Hepatic stellate cell (primary cell): ENCODE measurements around the gene EPHA8.

ENCODE experiments used
- DNase-seq: peaks from one replicate; pipeline ENCODE4 v3.0.0; 2011; ENCODE audit warnings: low spot score

The EPHA8 gene

GRCh38 chr1:22567197-22567596 lies 3.9 kb downstream of the EPHA8 start:
- no peak for DNase-seq

DNA sequence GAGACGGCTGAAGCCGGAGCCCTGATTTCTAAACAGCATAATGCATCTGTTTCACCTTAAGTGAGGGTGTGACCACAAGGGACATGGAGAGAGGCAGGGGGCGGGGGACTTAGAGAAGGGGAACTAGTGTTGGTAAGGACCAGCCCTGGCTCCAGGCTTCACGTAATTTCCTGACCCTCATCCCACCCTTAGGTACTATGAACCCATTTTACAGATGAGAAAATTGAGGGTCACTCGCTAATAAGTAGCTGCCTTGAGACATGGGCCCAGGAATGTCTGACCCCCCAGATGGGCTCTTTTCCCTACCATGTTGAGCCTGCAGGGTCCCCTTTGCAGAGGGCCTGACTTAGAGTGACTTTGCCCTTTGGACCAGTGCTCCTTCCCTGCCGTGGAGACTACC lies 4.7 kb downstream of the EPHA8 start:
- DNase-seq, result no peak

- DNase-seq, result no peak
Observed at GRCh38 chr1:22569269-22569668, 6.0 kb downstream of the EPHA8 start.

DNA sequence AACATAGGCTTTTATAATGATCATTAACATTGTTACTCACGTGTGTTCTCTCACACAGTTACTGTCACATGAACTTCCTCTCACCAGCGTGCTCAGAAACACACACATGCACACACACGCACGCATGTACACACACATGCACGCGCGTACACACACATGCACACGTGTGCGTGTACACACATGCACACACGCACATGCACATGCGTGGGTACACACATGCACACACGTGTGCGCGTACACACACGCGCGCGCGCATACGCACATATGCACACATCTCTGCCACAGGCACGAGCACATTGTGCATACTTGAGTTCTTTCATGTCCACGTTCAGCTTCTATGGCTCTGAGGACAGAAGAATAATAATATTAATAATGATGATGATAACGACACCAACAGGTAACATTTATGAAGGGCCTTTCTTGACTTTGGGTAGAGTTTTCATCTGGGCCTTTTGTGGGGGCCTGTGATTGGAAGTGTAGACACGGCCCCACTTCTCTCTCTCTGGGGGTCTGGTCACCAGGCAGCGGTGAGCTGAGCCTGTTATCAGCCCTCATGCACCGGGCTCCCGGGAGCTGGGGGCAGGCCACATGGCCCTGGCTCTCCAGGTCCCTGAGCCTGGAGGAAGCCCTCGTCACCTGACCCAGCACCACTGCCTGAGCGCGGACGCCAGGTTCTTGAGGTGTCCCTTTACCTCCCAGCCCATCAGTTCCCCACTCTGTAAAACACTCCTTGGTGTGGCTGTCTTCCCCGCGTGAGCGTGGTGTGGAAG lies 7.0 kb downstream of the EPHA8 start:
- no peak for DNase-seq

DNA sequence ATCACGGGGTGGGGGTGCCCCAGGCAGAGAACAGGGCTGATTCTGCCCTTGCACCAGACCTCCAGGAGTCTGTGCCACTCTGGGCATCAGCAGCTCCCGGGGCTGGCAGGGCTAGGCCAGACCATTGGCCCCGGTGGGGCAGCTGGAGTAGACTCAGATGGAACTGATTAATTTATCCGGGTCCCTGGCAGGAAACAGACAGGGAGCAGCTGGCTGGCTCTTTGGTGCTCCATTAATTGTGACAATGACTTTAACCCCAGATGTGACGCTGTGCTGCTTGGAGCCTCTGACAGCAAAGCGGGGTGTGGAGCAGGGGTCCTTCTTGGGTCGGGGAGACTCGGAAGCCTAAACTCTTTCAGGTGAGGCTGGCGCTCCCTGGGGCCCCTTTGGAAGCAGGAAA lies 9.5 kb downstream of the EPHA8 start:
- no peak for DNase-seq

DNA sequence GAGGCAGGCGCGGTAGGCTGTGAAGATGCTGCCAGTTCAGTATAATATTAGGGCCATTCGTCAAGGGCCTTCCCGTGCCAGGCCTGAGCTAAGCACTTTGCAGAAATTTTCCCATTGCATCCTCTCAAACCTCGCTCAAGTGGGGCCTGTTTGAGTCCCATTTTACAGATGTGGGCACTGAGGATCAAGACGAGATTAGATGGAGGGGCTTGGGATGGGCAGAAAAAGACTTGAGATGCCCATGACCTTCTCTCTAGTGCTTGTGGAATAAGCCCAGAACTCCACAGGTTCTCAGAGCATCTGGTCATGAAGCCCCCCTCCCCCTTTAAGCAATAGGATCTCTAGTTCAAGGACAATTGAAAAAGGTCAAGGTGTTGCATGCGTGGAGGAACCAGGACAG lies 9.9 kb downstream of the EPHA8 start:
- DNase-seq, result no peak

GRCh38 chr1:22575532-22576149 lies 12.4 kb downstream of the EPHA8 start:
- DNase-seq, result no peak

GRCh38 chr1:22576150-22576544 lies 12.9 kb downstream of the EPHA8 start:
- DNase-seq, result no peak

- DNase-seq, result no peak
Observed at GRCh38 chr1:22576617-22577016, 13.3 kb downstream of the EPHA8 start.

DNA sequence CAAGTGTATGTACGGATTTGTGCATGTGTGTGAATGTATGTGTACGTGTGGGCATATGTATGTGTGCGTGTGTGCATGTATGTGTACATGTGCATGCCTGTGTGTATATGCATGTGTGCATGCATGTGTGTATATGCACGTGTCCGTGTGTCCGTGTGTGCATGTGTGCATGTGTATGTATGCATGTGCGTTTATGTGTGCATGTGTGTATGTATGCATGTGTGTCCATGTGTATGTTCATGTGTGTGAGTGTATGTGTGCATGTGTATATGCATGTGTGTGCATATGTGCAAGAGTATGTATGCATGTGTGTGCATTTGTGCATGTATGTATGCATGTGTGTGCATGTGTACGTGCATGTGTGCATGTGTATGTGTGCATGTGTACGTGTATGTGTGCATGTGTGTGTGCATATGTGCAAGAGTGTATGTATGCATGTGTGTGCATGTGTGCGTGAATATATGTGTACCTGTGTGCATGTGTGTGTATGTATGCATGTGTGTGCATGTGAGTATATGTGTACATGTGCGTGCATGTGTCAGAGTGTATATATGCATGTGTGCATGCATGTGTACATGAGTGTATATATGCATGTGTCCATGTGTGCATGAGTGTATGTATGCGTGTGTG lies 15.6 kb downstream of the EPHA8 start:
- DNase-seq, result no peak

GRCh38 chr1:22579541-22580155 lies 16.4 kb downstream of the EPHA8 start:
- DNase-seq, result no peak

- no peak for DNase-seq
Observed at GRCh38 chr1:22582661-22583635, 19.7 kb downstream of the EPHA8 start.

DNA sequence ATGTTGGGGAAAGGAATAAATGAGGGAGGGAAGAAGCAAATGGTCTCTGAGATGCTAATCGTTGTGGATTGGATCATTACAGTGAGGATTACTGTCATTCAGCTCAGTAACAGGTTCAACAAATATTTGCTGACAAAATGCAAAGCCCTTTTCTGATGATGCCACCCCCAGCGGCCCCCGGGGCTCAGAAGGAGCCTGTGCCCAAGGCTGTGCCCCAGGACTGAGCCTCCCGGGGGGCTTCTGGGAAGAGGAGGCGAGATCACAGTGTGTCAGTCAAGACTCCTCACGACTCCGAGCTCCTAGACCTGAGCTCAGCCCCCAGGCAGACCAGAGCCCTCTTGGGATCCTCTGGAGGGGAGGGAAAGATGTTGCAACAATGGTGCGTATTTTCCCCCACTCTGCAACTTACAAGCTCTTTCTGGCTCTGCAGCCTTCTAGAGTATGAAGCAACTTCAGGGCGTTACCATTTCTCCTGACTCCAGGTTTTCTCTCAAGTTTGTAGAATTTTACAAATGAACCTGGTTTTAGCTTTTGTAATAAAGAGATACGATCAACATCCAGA lies 20.8 kb downstream of the EPHA8 start:
- DNase-seq, result no peak

- DNase-seq, result no peak
Observed at GRCh38 chr1:22584970-22585369, 21.7 kb downstream of the EPHA8 start.

- DNase-seq, result no peak
Observed at GRCh38 chr1:22585471-22585870, 22.2 kb downstream of the EPHA8 start.

DNA sequence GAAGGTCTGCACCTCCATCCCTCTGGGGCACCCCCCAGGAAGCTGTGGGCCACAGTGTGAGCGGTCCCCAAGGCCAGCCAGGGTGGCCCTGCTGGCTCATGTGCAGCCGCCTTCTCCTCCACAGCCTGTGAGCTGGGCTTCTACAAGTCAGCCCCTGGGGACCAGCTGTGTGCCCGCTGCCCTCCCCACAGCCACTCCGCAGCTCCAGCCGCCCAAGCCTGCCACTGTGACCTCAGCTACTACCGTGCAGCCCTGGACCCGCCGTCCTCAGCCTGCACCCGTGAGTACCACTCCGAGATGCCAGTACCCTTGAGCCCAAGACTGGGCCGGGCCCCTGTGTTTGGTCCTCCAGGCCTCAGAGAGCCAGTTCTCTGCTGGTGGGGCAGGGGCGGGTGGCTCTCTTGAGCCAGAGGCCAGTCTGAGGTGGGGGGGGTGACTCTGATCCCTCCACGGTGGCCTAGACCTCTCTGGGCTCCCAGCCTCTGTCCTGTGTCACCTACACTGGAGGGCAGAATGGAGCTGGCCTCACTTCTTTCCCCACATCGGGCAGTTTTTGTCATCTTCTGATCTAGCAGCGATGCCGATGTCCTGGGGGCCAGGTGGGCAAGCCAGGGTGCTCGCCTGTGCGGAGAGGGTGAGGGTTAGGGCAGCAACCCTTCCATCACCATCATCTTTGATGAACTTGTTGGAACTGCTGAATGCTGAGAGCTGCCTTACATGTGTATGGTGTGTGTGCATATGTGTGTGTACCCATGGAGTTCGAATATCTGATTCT lies 23.3 kb downstream of the EPHA8 start:
- DNase-seq, result no peak

DNA sequence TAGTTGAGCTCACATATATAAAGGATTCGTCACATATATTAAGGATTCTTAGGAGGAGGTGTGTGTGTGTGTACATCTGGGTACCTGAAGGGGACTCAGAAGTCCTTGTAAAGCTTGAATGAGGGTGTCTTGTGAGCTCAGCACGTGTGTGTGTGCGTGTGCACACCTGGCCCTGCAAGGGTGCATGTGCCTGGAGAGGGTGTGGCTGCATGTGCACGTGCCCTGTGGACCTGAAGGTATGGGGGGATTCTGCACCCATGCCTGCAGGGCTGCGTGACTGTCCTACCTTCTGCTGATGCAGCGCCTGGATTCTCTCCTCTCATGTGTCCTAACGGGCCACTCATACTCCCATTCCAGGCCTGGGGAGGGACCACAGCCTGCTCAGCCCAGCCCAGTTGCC lies 24.0 kb downstream of the EPHA8 start:
- no peak for DNase-seq

GRCh38 chr1:22588899-22589422 lies 25.7 kb downstream of the EPHA8 start:
- DNase-seq, result no peak

DNA sequence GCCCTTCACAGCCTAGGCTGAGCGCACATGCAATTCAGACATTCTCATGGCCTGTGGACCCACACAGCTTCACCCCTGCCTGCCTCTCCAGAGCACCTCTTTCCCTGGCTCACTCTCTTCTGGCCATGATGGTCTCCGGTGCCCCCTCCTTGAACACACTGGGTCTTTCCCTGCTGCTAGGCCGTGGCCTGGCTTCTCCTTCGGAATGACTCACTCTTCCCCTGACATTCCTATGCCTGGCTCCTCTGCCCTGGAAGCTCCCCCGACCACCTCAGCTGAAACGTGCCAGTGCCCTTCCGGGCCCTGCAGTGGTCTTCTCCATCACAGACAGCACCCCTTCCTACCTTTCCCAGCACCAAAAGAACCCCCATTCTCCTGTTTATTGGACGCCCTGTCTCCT lies 28.3 kb downstream of the EPHA8 start:
- no peak for DNase-seq

GRCh38 chr1:22592051-22592450 lies 28.8 kb downstream of the EPHA8 start:
- no peak for DNase-seq
